GM18505 (cell line): Measurements from ENCODE around the gene RUFY3.

ENCODE experiments used
- ATAC-seq: cut with Tn5 transposase; IDR thresholded peaks from one replicate; pipeline ENCODE4 v1.9.1; 2021; ENCODE audit not compliant: unreplicated experiment
- POLR2A ChIP-seq: IDR thresholded peaks from 4 replicates; pipeline ENCODE4 v1.6.1; 2011; ENCODE audit warnings: borderline replicate concordance; ENCODE audit not compliant: insufficient read depth, insufficient read length; ENCODE audit errors: extremely low read depth

Gene RUFY3

DNA sequence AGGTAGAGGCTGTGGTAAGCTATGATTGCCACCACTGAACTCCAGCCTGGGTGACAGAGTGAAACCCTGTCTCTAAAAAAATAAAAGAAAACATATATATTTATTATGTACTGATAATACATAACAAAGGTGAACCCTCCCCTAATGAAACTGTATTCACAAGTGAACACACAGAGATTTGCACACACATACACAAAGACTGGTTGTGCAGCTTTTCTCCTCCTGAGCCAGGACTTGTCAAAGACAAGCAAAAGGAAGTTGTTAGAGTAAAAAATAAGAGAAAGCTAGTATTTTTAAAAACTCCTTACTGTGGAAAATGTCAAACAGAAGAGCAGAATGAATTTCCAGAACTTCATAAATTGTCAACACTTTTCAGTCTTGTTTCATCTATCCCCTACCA is 119.4 kb downstream of the RUFY3 start:
- ATAC-seq = no peak
- no peak for TF ChIP-seq POLR2A

DNA sequence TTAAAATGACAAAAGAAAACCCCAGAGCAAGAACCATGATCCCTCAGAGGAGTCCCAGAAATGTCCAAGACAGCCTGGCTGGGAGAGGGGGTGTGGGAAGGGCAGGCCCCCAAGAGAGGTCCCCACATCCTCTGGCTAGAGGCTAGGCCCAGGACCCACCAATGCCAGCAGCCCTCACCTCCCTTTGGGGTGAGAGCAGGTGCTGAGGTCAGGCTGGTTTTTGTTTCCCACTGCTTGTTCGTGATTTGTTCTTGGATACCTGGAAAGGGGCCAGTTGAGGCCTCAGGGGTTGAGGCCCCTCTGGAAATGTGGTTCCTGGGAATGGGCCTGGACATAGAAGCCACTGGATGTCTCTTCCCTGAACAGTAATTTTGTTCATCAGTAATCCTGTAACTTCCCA is 120.2 kb downstream of the RUFY3 start:
- no peak for ATAC-seq
- TF ChIP-seq POLR2A = no peak

DNA sequence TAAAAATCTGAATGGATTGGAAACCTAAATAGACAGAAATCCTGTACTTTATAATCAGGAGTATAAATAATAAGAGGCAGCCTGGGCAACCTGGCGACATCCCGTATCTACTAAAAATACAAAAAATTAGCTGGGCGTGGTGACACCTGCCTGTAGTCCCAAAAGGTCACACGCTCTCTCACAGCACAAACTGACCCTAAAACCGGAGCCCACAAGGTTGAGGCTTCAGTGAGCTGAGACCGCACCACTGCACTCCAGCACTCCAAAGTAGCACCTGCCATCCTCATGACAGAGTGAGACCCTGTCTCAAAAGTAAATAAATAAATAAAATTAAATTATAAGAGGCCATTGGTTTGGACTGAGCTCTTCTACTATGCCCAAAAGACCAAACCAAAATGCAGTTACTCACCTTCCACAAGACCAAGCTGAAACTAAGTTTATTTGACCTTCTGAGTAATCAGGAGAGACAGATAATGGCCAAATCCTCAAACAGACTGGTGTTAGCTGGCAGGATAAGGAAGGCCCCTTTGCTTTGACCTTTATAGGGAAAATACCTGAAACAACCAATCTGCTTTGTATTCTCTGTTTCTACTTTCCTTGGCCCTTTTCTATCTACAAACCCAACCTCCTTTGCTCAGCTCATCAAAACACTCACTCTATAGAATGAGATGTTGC is 121.1 kb downstream of the RUFY3 start:
- TF ChIP-seq POLR2A = no peak
- no peak for ATAC-seq

DNA sequence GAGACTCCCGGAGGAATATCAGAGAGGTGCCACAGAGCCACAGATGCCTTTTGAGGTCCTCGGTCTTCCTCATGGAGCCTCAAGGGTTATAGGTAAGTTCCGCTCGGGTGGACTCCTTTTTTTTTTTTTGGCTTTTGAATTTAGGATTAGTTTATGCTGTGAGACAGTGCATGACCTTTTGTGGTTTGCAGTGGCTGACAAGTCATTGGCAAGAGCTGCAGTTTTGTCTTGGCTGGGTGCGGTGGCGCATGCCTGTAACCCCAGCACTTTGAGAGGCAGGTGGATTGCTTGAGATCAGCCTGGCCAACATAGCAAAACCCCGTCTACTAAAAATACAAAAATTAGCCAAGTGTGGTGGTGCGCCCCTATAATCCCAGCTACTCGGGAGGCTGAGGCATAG is 122.4 kb downstream of the RUFY3 start:
- TF ChIP-seq POLR2A = no peak
- ATAC-seq = no peak

DNA sequence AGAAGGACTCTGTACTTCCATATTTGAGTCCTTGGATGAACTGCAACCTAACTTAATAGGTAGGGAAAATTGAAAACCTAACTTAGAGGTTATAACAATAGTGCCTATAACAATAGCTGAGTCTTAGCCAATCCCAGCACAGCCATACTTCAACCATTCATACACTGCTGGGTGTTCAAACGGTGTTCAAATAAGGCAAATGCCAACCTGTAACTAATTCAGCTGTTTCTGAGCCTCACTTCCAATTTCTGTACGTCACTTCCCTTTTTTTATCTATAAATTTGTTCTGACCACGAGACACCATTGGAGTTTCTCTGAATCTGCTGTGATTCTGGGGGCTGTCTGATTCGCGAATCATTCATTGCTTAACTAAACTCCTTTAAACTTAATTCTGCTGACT is 127.5 kb downstream of the RUFY3 start:
- no peak for TF ChIP-seq POLR2A
- no peak for ATAC-seq

DNA sequence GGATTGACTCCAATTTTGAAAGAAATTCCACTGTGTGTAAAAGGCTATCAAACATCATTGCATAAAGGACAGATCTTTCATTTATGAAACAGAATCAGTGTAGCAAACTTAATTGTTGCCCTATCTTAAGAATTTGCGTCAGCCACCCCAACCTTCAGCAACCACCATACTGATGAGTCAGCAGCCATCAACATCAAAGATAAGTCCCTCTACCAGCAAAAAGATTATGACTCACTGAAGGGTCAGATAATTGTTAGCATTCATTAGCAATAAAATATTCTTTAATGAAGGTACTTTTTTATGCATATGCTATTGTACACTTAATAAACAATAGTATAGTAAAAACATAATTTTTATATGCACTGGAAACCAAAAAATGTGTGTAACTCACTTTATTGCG is 133.7 kb downstream of the RUFY3 start:
- TF ChIP-seq POLR2A = no peak
- no peak for ATAC-seq
